Tibial artery (tissue), 4 donors: ENCODE results near the gene BCS1L.

Experiments used
- DNase-seq, 2 donors: peaks; one replicate each; pipeline ENCODE4 v3.0.0-alpha.2; 2019
- H3K27ac ChIP-seq, 2 donors: fragments of 200-600 bp; sonication (generic) in 1 of 2; 1 replicate in 1 of 2; 2 replicates in 1 of 2; pipeline ENCODE4 v1.5.1; 2018 to 2019; ENCODE audit warnings: mild to moderate bottlenecking in 1 of 2
- H3K27me3 ChIP-seq, 2 donors: fragments of 200-600 bp; sonication (generic) in 1 of 2; one replicate each; pipeline versions ENCODE4 v1.5.1 to v1.6.0; 2016 to 2019
- H3K36me3 ChIP-seq, 3 donors: fragments of 200-600 bp; sonication (generic) in 2 of 3; one replicate each; pipeline ENCODE4 v1.5.1; 2016 to 2019; ENCODE audit warnings: mild to moderate bottlenecking in 2 of 3
- H3K4me1 ChIP-seq, 4 donors: fragments of 200-600 bp; sonication (generic) in 2 of 4; 1 replicate in 3 of 4; 2 replicates in 1 of 4; pipeline ENCODE4 v1.5.1; 2016 to 2019
- H3K4me3 ChIP-seq, 2 donors: fragments of 200-600 bp; sonication (generic) in 1 of 2; 1 replicate in 1 of 2; 2 replicates in 1 of 2; pipeline ENCODE4 v1.5.1; 2018 to 2019; ENCODE audit warnings: mild to moderate bottlenecking in 2 of 2
- H3K9me3 ChIP-seq, 3 donors: fragments of 200-600 bp; sonication (generic) in 1 of 3; one replicate each; pipeline ENCODE4 v1.5.1; 2016 to 2019
- CTCF ChIP-seq, 2 experiments: fragments of 200-600 bp in 1 of 2; fragments of 450-650 bp in 1 of 2; IDR thresholded peaks; one replicate each; pipeline ENCODE4 v1.5.1; 2017 to 2019; ENCODE audit warnings: antibody characterized with exemption in 2 of 2, mild to moderate bottlenecking in 1 of 2, moderate library complexity in 1 of 2
- intact Hi-C: fragments of 100-400 bp; cut with DNase I; formaldehyde crosslinking; loops from one replicate; pipeline ENCODE4 v1.15.0; 2023; ENCODE audit warnings: low total_unique reads

Gene BCS1L

GRCh38 chr2:218691234-218691633, 31.8 kb downstream of the BCS1L start:
- peaks cover 0 to 12% (median 0%) of the 10 kb centered on the region in 4 donors for H3K4me1 ChIP-seq
- intact Hi-C loops: loop anchor here (10.0 kb wide), 1 partner anchor 504 kb away; no protein-coding TSS in a partner anchor
- peak overlapping the region in 1 of 2 donors; percentile 10 for H3K27ac ChIP-seq
- no peak for DNase-seq
- peaks cover 37 to 71% (median 48%) of the 10 kb centered on the region in 3 donors for H3K36me3 ChIP-seq
- no peak for TF ChIP-seq CTCF (IDR thresholded peaks at IDR 0.05)
- no peak overlapping the region for H3K4me3 ChIP-seq
- no peaks in the 10 kb centered on the region for H3K27me3 ChIP-seq
- no peaks in the 10 kb centered on the region for H3K9me3 ChIP-seq

DNA sequence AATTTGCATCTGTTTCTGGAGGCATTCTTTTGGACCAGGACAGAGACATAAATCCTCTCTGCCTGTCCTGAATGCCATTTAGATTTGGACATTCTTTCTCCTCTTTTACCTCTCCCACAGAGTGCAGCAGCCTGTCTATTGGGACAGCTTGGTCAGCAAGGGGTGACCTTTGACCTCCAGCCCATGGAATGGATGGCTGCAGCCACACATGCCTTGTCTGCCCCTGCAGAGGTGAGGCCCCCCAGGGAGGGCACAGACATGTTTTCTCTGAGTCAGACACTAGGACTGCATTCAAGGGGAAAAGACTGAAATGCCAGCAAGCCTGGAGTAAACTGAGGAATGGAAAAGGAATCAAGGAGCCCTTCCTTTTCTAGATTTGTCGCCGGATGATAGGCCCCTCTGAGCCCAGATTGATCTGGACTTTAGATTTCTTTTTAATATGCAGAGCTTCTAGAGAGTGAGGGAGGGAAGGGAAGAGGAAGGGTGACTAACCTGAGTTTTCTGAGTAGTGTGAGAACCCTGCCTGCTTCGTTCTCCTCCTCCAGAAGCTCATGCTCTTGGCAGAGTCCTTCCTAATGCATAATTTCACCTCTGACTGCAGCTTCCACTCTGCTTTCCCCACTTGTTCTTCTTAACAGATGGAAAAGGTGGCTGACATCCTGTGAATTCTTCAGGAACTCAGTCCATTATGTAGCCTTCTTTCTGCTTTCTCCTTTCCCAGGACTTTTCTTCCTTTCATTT, 35.1 kb downstream of the BCS1L start:
- Histone ChIP-seq H3K36me3 (peaks cover 54 to 91% (median 65%) of the 10 kb centered on the region in 3 donors), H3K4me1 (peaks cover 0 to 12% (median 0%) of the 10 kb centered on the region in 4 donors), H3K27me3 (no peaks in the 10 kb centered on the region), H3K4me3 (no peak overlapping the region), H3K9me3 (no peaks in the 10 kb centered on the region), H3K27ac (no peak overlapping the region)
- TF ChIP-seq CTCF (IDR thresholded peaks at IDR 0.05): no peak
- no peak for DNase-seq
- intact Hi-C loops: loop anchor here (10.0 kb wide), 1 partner anchor 500 kb away; no protein-coding TSS in a partner anchor

DNA sequence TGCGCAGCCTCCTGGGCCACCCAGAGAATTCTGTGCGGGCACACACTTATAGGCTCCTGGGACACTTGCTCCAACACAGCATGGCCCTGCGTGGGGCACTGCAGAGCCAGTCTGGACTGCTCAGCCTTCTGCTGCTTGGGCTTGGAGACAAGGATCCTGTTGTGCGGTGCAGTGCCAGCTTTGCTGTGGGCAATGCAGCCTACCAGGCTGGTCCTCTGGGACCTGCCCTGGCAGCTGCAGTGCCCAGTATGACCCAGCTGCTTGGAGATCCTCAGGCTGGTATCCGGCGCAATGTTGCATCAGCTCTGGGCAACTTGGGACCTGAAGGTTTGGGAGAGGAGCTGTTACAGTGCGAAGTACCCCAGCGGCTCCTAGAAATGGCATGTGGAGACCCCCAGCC, 39.4 kb downstream of the BCS1L start:
- Histone ChIP-seq H3K36me3 (peaks cover 36 to 71% (median 43%) of the 10 kb centered on the region in 3 donors), H3K27ac (no peak overlapping the region), H3K9me3 (no peaks in the 10 kb centered on the region), H3K27me3 (no peaks in the 10 kb centered on the region), H3K4me1 (no peaks in the 10 kb centered on the region), H3K4me3 (no peak overlapping the region)
- TF ChIP-seq CTCF (IDR thresholded peaks at IDR 0.05): no peak
- DNase-seq: no peak
- intact Hi-C loops: loop anchor here (10.0 kb wide), 1 partner anchor 496 kb away; no protein-coding TSS in a partner anchor

DNA sequence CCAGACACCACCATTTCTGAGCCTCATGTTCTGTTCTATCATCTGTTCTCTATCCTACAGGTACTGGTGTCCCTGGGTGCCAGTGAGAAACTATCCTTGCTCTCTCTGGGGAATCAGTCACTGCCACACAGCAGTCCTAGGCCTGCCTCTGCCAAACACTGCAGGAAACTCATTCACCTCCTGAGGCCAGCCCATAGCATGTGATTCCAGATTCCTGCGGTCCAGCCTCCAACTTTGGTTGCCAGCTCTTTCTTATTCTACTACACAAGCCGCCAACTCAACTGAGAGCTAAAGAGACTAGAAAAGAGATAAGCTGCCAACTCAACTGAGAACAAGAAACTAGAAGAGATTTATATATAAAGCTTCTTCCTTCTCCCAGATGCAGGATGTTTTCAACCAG, 42.3 kb downstream of the BCS1L start:
- no peak overlapping the region for H3K4me3 ChIP-seq
- intact Hi-C loops: no loop called here
- no peak for TF ChIP-seq CTCF (IDR thresholded peaks at IDR 0.05)
- DNase-seq: no peak
- H3K27ac ChIP-seq: no peak overlapping the region
- H3K4me1 ChIP-seq: no peaks in the 10 kb centered on the region
- no peaks in the 10 kb centered on the region for H3K27me3 ChIP-seq
- no peaks in the 10 kb centered on the region for H3K9me3 ChIP-seq
- peaks cover 18 to 48% (median 33%) of the 10 kb centered on the region in 3 donors for H3K36me3 ChIP-seq

DNA sequence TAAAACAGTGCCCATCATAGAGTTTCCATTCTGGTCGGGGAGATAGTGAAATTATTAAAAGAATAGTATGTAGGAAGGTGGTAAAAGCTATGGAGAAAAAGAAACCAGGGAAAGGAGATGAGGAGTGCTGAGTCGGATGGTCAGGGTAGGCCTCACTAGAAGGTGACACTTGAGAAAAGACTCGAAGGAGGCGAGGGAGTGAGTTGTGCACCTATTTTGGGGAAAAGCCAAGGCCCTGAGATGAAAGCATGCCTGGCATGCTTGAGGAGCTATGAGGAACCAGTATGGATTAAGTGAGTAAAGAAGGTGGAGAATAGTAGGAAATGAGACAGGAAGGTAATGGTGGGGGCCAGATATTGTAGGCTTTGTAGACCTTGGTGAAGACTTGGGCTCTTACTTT, 43.9 kb downstream of the BCS1L start:
- Histone ChIP-seq H3K36me3 (peaks cover 12 to 33% (median 21%) of the 10 kb centered on the region in 3 donors), H3K9me3 (no peaks in the 10 kb centered on the region), H3K4me3 (no peak overlapping the region), H3K27ac (no peak overlapping the region), H3K27me3 (no peaks in the 10 kb centered on the region), H3K4me1 (no peaks in the 10 kb centered on the region)
- no peak for DNase-seq
- no peak for TF ChIP-seq CTCF (IDR thresholded peaks at IDR 0.05)
- intact Hi-C loops: no loop called here
